NCI-H1417 treated with DMSO at 0.1 percent for 48 hours (cell line): ENCODE measurements around the gene FAM20A.
"Not testable (repeated sequence)": the region's sequence is repeated elsewhere in the genome, so short reads cannot be mapped to it uniquely, and the experiment has no call there.

Experiments
- DNase-seq: peaks from one replicate; lab custom pipeline; 2025; lab: John Stamatoyannopoulos, UW

Gene FAM20A

DNA sequence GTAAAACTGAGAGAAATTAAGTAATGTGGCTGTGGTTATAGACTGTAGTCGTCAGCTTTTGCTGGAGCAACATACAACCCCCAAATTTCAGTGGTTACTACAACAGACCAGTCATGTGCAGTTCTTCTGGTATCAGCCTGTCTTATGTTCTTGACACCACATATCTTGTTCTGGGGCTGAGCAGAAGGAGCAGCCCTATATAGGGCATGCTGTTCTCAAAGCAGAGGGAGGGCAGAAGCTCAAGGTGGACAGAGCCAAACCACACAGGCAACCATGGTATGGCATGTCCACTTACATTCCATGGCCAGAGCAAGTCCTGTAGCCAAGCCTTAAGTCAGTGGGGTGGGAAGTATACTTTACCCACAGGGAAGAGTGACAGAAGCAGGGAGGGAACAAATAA is 81.3 kb downstream of the FAM20A start:
- no peak for DNase-seq

DNA sequence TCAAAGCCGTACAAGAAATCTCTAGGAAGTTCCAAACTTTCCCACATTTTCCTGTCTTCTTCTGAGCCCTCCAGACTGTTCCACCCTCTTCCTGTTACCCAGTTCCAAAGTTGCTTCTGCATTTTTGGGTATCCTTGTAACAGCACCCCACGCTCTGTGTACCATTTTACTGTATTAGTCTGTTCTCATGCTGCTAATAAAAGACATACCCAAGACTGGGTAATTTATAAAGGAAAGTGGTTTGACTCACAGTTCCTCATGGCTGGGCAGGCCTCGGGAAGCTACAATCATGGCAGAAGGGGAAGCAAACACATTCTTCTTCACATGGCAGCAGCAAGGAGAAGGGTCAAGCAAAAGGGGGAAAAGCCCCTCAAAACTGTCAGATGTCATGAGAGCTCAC is 82.1 kb downstream of the FAM20A start:
- DNase-seq, result not testable (repeated sequence)

DNA sequence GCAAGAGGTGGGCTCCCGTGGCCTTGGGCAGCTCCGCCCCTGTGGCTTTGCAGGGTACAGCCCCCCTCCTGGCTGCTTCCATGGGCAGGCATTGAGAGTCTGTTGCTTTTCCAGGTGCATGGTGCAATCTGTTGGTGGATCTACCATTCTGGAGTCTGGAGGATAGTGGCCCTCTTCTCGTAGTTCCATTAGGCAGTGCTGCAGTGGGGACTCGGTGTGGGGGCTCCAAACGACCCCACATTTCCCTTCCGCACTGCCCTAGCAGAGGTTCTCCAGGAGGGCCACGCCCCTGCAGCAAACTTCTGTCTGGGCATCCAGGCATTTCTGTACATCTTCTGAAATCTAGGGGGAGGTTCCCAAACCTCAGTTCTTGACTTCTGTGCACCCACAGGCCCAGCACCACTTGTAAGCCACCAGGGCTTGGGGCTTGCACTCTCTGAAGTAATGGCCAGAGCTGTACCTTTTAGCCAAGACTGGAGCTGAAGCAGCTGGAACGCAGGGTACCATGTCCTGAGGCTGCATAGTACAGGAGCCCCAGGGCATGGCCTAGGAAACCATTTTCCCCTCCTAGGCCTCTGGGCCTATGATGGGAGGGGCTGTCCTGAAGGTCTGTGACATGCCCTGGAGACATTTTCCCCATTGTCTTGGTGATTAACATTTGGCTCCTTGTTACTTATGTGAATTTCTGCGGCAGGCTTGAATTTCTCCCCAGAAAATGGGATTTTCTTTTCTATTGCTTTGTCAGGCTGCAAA is 82.9 kb downstream of the FAM20A start:
- no peak for DNase-seq

DNA sequence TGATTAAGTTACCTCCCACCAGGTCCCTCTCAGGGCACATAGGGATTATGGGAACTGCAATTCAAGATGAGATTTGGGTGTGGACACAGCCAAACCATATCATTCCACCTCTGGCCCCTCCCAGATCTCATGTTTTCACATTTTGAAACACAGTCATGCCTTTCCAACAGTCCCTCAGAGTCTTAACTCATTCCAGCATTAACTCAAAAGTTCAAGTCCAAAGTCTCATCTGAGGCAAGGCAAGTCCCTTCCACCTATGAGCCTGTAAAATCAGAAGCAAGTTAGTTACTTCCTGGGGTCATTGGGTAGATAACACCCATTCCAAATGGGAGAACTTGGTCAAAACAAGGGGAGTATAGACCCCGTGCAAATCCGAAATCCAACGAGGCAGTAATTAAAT is 83.6 kb downstream of the FAM20A start:
- DNase-seq, result not testable (repeated sequence)

DNA sequence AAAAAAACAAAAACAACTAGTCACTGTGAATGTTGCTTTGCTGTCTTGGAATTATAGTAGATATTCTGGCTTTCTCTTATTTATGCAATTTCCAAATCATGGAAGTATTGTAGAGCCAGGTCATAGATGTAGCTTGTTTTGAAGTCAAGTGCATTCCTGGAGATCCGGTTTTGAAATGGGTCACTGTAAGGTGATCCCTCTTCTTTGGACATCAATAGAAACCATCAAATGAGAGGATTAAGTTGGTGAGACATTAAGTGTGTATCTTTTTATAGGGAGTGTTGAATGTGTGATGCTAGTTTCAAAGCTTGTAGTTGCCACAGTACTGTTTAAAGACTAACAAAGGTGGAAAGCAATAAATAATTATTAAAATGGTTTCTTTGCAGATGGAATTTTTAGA is 84.4 kb downstream of the FAM20A start:
- DNase-seq, result no peak

DNA sequence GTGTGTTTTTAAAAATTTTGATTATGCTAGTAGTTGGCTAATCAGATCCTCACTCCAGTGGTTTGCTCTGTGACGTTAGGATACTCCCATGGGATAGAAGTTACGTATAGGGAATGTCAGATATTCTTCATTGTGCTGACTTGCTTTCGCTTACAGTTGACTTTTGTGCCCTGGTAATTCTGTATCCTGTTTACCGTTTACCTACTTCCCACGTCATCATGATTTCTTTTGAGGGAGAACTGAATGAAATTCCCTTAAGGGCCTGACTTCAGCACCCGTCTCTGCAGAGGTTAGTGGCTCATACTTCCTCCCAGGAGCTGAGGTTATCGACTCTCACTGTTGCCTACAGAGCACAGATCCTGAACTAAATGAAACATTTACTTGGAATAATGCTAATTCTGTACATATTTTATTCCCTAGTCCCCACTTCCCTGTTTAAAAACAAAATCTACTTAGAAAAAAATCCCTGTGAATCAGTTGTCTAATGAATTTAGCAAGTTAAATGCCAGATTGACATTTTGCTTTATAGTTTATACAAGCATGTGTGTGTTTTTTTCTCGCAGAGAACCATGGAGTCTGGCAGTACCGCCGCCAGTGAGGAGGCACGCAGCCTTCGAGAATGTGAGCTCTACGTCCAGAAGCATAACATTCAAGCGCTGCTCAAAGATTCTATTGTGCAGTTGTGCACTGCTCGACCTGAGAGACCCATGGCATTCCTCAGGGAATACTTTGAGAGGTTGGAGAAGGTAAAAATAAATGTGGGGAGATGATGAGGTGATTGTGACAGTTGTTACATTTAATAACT is 86.1 kb downstream of the FAM20A start:
- no peak for DNase-seq

DNA sequence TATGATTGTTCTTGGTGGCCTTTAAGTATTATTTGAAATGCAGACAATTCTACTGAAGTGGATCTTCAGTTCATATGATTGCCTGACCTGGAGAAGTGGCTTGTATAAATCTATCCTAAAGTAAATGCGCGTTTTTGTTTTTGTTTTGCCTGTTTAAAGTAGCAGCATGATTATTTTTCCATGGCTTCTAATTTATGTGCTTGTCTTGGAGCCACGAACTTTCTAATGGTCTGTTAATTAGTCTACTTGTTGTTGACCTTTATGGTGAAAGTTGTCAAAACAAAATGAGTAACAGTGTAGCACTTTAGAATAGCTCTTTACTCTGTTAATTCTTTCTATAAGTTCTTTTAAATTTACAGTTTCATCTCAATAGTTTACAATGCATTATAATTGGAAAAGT is 87.2 kb downstream of the FAM20A start:
- no peak for DNase-seq

DNA sequence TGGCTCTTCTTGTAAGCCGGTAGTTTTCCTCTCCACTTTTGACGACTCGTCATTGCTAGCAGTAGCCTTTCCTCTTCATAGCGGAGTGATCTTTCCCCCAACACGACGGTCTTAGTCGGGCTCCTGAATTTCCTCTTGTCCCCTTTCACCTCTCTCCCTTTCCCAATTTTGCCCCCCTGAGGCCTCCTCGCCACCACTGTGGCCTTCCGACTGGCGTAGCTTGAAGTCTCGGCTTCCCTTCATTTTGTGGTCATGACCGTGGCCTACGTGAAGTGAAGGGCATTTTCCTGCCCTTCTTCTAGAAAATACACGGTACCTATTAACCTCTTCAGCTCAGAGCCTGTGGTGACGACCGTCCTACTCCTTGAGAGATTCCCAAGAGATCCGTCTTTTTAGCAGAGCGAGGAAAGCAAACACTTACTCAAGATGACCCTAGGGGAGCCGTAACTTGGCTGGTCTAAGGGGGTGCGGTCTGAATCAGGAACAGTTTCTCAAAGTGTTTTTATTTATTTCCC is 88.2 kb downstream of the FAM20A start:
- DNase-seq, result no peak

DNA sequence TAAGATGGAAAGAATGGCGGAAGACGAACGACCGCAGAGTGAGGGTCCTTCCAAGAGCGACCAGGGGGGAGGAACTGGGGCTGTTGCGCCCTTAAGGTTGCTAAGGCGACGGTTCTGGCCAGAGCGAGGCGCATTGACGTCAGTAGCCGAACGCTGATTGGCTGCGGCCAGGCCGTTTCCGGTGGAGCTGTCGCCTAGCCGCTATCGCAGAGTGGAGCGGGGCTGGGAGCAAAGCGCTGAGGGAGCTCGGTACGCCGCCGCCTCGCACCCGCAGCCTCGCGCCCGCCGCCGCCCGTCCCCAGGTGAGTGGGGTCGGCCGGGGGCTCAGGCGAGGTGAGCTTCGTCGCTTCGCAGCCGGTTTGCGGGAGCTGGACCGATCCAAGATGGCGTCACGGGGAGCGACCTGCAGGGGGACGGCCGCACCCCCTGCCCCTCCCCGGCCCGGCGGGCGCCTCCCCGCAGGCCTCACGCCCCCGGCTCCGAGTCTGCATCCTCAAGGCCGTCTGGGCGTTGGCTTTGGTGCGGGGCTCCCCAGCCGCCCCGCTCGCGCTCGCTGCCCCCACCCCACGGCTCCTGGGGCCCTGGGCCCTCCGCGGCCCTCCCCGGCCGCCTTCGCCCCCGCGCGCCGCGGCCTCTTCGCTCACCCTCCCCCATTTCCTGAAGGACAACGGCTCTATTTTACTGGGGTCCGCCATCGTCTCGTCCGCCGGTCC is 88.8 kb downstream of the FAM20A start, which contains the start of gene PRKAR1A:
PRKAR1A (plus strand) TSS at position 184 of the 713 bp plus-strand sequence. CDS start 2,970 bp downstream, outside the sequence.
- DNase-seq, result peak; percentile 76

DNA sequence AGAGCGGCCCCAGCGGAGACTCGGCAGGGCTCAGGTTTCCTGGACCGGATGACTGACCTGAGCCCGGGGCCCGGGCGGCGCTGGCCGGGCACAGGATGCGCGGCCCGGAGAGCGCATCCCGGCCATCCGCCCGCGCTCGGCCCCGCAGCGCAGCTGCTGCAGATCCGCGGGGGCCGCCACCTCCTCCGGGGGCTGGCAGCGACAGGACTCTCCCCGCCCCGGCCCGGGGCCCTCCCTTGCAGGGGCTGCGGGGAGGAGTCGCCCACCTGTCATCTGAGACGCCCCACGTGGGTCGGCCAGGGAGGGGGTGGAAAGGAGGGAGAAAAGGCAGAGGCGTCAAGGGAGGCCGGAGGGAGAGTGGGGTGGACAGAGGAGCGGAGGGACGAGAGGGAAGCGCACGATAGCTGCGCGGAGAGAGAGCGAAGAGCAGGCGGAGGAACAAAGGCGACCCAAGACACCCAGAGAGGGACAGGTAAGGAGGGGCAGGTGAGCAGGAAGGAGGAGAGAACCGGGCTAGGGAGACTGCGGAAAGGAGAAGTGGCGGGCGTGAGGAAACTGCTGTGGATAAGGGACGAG is 89.4 kb downstream of the FAM20A start:
- DNase-seq, result peak; percentile 76

DNA sequence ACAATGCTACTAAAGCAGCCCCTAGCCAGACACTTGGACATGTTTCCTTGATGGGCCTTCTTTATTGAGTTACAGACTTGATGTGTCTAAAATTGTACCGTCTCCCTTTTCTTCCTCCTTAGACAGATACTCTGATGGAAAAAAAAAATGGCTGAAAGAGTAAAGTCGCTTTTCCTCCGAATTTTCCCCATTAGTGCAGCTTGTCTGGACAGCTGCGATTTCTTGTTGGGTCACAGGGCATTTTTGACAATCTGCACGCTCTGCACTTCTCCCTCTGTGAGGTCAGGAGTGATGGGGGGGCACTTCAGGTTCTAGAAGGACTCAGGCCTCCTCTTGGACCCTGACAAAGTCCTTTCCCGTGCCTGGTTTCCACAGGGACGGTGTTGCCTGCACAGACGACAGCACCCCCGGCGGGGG is 89.9 kb downstream of the FAM20A start:
- no peak for DNase-seq

DNA sequence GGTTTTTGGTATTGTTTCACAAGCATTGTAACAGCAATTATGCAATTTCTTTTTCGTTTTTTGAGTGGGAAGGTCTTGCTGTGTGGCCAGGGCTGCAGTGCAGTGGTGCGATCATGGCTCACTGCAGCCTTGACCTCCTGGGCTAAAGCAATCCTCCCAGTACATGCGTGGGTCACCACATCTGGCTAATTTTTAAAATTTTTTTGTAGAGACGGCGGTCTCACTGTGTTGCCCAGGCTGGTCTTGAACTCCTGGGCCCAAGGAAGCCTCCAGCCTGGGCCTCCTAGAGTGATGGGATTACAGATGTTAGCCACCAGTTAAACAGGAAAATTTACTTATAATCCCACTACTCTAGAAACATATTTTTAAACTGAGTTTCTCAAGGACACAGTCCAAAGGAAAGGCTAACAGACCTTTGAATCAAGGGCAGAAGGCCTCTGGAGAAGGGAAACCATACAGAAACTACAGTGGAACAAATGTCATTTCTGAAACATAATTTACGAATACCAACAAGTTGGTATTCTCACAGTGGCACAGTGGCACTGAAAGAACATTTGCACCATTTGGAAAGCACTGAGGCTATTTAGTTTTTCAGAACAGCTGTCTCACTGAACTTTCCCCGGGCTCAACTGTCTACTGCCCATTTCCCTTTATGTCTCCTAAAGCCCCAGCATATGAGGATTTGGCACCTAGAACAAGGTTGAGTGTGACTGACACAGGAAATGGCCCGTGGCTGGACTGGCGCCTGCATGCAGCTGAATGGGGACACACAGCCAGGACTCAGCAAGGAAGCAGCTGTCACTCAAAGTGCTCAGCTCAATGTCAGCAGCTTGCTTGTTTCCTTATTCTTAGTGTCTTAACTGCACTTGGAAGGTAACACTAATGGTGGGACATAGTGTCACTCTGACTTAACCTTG is 91.8 kb downstream of the FAM20A start:
- no peak for DNase-seq

DNA sequence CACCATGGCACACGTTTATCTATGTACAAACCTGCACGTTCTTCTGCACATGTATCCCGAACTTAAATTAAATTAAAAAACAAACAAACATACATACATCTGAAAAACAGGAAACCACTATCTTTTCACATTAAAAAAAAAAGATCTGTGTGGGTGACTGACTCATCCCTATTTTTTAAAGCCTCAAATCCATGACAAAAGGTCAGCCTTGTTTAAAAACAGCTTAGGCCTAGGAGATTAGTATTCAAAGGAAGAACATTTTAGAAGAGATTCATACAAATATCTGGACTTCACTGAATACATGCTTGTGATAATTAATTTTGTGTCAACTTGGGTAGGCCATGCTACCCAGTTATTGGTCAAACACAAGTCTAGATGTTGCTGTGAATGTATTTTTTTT is 93.6 kb downstream of the FAM20A start:
- no peak for DNase-seq

DNA sequence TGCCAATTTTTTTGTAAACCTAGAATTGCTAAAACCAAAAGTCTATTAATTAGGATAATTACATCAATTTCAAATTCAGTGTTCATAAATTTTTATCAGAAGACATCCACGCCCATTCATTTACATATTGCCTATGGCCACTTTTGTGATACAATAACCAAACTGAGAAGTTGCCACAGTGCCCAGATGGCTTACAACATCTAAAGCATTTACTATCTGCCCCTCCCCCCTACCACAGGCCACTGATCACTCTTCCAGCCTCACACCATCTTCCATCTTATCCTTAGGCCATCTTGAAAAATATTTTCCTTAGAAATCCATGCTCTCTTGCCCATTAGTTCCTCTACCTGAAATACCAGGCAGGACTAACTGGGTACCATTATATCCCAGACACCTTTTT is 95.2 kb downstream of the FAM20A start:
- no peak for DNase-seq

DNA sequence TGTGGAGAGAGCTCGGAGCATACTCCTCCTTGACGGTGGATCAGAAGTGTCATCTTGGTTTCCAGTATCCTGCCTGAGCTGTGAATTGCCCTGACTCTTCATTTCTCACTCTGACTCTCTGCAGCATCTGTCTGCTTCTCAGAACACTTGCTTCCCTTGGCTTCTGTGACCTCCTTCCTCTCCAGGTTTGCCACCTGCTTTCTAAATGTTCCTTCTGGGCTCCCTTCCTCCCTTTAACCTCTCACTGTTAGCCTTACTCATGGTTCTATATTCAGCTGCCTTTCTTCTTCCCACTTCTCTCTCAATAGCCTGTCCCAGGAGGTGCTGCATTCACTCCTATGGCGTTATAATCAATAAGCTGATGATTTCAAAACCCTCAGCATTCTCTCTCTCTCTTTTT is 100.1 kb downstream of the FAM20A start:
- no peak for DNase-seq

DNA sequence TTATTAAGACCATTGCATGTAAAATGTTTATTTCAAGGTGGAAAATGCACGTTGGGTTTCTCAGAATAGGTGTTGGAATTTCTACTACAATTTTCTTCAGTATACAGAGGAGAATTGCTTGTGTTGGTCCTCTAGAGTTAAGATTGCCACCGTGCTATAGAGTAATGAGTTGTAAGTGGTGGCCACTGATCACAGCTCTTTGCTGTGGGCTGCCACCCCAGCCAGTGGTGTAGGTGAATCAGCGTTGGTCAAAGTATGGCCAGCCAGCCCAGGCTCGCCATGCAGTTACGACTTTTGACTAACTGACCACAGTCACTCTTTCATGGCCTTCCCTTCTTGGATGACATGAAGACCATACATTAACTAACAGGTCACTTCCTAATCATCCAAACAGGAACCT is 101.6 kb downstream of the FAM20A start:
- DNase-seq, result no peak

DNA sequence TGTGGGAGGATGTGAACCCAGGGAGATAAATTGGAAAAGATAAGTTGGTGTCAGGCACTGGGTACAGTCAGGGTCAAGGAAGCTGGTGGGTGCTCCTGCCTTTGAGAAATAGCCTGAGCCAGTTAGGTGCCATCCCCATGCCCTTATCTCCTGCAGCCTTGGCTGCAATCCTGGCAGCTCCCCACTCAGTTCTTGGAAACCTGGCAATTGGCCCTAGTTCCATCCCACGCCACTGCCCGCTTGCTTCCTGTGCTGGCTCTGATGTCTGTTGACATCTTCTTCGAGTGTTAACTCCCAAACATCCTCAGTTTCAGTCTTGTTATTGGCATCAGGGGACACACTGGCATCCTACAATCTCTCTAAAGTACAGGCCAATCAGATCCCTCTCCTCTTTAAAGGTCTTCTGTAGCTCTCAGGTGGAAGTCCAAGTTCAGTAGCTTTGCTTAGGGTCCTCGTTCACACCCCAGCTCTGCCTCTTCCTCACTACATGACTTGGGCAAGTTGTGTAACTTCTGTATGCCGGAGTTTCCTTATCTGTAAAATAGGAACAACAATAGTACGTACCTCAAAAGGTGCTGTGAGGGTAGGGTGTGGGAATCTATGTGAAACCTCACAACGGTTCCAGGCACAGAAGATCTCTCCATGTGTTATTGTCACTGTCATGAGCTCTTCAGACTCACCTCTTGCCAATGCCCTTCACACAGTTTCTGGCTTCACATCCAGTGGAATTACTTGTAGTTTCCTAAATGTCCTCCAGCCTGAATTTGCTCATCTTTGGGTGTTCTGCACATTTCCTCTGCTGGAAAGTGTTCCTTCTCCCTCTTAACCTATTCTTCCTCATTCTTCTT is 102.5 kb downstream of the FAM20A start:
- DNase-seq, result no peak

DNA sequence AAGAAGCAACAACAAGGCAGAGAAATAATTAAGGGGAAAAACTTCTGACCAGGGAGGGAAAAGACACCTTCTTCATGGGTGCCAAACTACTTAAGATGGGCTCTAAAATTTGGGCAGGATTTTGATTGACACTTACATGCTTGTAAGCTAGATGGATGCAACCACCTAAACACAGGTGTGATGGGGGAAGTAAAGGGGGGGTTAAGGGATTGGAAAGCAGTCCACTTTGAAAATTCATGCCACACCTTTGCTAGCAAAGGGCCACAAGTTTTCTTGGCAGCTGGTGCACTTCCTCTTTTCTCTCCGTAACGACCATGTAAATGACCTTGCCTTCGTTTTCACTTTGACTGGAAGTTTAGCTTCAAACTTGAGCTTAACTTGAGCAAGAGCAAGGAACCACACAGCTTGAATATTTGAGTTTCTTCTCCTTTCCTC is 103.3 kb downstream of the FAM20A start:
- no peak for DNase-seq

DNA sequence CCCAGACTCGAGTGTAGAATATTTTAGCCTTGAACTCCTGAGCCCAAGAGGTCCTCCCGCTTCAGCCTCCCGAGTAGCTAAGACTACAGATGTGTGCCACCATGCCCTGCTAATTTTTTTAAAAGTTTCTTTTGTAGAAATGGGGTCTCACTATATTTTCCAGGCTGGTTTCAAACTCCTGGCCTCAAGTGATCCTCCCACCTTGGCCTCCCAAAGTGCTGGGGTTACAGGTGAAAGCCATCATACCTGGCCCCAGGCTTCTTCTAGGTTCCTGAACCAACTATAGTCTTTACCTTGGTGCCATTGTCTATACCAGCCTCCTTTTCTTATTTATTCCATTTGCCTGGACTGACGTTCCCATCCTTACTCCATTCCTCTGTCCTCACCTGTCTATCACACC is 106.1 kb downstream of the FAM20A start:
- DNase-seq, result no peak
